Activated CD8-positive, alpha-beta memory T cell treated with anti-CD3 and anti-CD28 coated beads, Interleukin-2, amount 50 U/mL, for 24 hours (primary cell): Measurements from ENCODE around the gene WNT1.

ENCODE experiments used
- DNase-seq: peaks from one replicate; pipeline ENCODE4 v3.0.0-alpha.2; 2020; ENCODE audit errors: extremely low read depth

Gene WNT1

DNA sequence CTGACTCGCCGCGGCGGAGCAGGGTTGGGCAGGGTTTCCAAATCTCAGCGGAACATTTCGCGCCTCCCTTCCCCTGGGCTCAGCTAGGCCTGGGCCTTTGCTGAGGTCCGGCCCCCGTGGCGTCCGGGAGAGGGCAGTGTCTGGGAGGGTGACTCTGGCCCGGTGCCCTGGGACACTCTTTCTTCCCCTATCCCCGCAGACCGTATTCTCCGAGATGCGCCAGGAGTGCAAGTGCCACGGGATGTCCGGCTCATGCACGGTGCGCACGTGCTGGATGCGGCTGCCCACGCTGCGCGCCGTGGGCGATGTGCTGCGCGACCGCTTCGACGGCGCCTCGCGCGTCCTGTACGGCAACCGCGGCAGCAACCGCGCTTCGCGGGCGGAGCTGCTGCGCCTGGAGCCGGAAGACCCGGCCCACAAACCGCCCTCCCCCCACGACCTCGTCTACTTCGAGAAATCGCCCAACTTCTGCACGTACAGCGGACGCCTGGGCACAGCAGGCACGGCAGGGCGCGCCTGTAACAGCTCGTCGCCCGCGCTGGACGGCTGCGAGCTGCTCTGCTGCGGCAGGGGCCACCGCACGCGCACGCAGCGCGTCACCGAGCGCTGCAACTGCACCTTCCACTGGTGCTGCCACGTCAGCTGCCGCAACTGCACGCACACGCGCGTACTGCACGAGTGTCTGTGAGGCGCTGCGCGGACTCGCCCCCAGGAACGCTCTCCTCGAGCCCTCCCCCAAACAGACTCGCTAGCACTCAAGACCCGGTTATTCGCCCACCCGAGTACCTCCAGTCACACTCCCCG is 3.0 kb downstream of the WNT1 start:
- DNase-seq: no peak

DNA sequence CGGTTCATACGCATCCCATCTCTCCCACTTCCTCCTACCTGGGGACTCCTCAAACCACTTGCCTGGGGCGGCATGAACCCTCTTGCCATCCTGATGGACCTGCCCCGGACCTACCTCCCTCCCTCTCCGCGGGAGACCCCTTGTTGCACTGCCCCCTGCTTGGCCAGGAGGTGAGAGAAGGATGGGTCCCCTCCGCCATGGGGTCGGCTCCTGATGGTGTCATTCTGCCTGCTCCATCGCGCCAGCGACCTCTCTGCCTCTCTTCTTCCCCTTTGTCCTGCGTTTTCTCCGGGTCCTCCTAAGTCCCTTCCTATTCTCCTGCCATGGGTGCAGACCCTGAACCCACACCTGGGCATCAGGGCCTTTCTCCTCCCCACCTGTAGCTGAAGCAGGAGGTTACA is 3.6 kb downstream of the WNT1 start:
- no peak for DNase-seq

DNA sequence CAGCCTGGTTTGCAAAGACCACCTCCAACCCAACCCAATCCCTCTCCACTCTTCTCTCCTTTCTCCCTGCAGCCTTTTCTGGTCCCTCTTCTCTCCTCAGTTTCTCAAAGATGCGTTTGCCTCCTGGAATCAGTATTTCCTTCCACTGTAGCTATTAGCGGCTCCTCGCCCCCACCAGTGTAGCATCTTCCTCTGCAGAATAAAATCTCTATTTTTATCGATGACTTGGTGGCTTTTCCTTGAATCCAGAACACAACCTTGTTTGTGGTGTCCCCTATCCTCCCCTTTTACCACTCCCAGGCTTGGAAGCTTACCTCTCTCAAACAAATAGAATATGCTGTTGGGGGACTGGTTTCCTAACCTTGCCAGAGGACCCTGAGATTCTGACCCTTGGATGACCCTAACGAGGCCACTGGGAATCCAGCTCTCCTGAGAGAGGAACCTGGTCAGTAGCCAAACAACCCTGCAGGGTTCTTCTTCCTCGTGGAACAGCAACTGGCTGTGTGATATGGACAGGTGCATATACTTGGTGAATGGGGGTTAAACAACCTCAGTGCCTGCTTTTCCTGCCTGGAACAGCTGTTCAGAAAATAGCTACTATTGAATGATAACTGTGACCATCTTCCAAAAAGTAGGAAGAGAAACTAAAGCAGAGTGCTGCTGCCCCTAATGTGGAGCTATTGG is 4.4 kb downstream of the WNT1 start:
- no peak for DNase-seq

DNA sequence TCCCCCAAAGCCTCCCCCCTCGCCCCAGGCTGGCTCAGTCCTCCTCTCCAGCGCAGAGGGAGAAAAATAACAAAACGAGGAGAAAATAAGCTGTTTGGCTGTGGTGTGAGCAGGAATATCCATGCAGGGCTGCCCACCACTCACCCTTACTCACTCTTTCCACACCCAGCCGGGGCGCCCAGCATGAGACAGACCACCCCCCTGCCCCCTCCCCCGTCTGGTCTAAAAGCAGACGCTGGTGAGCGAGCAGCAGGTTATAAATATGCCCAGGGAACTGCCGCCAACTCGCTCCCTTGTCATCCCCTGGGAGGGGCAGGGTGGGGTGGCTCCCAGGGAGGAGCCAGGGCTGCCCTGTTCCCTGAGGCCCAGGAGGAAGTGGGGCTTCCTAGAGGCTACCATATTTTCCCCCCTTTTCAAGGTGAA is 7.4 kb downstream of the WNT1 start:
- no peak for DNase-seq

DNA sequence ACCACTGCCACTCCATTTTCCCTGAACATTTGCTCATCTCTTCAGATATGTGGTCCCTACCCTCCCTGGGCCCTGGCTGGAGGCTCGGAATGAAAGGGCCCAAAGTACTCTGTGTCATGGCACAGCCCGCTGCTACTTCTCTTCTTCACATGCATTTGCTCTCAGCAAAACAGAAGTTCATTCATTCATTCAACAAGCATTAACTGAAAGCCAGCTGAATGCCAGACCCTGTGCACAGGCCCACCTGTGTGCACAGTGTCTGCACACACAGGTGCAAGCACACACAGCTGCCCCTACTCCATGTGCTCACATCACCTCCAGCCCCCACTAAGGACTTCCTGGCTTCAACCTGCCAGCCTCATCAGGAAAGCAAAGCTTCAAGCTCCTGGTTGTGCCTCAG is 7.8 kb downstream of the WNT1 start:
- DNase-seq: no peak

DNA sequence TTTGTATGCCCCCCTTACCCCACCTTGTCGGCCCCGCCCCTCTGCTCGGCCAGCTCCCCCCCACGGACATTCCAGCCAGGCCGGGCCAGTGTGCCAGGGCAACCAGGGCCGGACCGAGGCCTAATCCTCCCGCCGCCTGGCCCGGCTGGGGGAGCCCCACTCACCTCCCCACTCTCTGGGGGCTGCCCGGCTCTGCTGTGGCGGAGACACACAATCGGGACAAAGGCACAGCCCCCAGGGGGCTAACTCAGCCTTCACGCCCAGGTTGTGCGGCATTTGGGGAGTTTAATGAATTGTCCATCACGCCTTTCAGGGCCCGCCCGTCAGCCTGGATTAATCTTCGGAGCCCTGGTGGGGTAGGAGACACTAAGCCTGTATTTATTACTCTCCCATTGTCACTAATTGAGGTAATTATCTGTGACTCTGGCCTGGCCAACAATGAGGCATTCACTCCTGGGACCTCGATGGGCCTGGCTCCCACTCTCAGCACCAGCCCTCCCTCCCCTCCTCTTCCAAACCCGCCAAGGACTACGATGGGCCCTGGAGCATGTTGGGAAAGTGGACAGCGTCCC is 8.7 kb downstream of the WNT1 start:
- no peak for DNase-seq

DNA sequence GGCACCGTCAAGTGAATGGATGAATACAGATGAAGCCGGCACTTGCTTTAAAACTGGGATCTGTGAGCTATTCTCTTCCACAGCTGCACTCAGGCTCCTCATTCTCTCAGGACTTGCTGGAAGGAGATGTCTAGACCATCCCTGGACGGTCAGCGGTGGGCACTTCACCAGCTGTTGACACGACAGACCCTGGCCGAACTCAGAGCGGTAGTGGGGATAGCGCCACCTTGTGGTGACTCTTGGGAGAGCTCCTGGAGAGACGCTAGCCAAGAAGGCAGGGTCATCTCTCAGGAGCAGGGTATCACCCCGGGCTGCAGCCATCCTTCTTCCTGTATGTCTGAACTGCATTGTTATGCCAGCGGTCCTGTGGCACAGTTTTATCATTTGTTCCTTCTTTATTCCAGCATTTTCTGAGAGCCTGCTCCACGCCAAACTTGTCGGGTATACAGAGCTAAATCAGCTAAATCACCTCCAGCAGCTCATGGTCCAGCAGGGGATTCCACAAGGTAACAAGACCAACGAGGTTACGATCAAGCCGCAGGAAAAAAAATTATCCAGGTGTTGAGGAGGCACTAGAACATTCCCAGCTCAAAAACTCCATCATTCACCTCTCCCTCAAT is 10.0 kb downstream of the WNT1 start:
- DNase-seq: no peak

DNA sequence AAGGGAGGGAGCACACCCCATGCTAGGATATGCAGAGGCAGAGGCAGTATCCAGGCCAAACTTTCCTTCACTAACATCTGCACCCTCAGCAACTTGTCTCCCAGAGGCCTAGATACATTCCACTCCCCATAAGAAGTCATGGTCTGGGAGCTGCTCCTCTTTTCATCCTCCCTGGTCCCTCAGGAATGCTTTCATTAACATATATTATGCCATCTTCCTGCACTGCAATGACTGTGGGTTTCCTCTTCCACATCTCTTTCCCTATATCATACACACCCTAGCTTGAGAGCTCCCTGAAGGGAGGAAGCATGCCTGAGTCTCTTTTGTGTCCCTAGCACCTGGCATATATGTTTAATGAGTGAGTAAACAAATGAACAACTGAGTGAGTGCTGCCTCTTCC is 12.4 kb downstream of the WNT1 start:
- no peak for DNase-seq

GRCh38 chr12:48991247-48992050 is 13.3 kb downstream of the WNT1 start:
- no peak for DNase-seq

GRCh38 chr12:48993787-48994186 is 15.7 kb downstream of the WNT1 start:
- no peak for DNase-seq

- DNase-seq: no peak
These were observed 16.3 kb downstream of the WNT1 start for GRCh38 chr12:48994224-48995085.

DNA sequence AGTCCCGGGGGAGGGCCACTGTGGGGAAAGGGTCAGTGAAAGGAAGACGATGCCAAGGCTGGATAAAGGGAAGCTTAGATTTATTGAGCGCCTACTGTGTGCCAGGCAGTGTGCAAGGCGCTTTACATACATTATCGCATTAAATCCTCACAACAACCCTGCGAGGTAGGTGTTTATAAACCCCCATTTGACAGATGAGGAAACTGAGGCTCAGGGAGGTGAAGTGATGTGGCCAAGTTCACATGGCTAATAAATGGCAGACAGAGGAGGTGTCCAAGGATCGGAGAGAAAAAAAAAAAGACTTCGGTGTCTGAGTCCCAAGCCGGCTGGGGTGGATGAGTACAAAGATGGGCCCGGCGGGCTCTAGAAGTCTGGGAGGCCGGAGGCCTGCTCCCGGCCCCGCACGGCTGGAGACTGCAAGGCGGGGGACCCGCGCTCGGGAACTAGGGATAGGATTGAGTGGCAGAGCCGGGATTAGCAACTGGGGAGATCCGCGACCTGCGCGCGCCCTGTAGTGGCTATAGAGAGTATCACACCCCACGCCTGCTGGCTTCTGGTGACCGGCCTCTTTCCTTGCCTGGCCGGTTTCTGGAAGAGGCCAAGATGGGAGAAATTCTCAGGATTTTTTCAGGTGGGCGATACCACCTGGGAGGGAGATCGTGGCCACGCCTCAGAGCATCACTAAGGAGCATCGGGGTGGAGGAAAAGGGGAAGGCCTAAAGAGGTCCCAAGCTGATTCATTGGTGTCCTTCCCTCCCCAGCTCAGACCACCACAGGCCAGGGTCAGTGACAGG is 17.2 kb downstream of the WNT1 start:
- DNase-seq: no peak

GRCh38 chr12:48996794-48997718 is 18.9 kb downstream of the WNT1 start:
- no peak for DNase-seq

GRCh38 chr12:48997719-48998496 is 19.8 kb downstream of the WNT1 start:
- no peak for DNase-seq

GRCh38 chr12:48998497-48999353 is 20.6 kb downstream of the WNT1 start:
- no peak for DNase-seq

DNA sequence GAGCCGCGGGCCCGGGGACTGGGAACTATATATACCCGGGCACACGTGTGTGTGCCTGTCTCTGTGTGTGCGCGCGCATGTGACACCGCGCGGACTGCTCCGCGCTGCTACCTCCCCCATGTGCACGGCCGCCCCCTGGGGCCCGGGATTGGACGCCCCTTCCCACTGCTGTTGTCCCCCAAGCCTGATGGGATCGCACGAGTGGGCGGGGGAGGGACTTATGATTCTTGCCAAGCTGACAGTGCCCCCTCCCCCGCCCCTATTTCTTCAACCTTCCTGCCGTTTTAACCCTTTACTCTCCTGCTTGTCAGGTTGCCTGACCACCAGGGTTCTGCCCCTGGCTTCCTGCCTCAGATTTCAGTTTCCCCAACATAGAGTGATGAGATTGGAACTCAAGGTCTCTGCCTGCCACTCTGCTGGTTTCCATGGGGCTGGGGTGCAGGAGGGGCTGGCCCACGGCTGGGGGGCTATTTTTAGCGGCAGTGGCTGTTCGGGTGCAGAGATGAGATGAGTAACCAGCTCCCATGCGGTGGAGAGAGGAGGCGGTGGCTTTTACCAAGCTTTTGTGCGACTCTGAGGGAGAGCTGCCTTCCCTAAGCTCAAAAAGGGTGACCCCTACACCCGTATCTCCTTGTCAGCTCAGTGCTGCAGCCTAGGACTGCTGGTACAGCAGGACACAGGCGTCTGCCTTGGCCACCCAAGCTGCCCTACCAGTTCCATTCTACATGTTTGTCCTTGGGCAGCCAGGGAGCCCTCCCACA is 21.4 kb downstream of the WNT1 start, which contains the start of gene DDN:
Gene DDN, minus strand, starts transcription at position 5 of the 761 bp plus-strand sequence. CDS start 88 bp downstream, outside the sequence.
- no peak for DNase-seq
